Measurements from ENCODE around the gene WASL.

DNA sequence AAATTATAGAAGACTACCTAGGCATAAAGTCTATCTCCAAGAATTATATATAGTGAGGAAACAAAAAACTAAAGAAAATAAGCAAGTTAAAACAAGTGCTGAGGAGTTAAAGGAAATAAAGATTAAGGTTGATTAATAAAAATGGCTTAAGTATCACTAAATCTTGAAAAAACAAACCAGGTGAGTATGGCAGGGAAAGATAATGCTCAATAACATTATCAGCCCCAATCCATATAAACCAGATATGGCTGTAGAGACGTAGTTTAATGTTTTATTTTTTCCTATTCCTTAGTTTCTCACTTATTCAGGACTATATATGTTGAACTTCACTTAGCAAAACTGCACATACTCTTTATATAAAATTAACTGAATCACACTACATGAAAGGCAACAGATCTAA, 4.4 kb downstream of the WASL start:
- TF ChIP-seq SMC3 (conservative IDR thresholded peaks at IDR 0.05; ENCODE audit: poor library complexity) (no peak), CTCF (IDR thresholded peaks at IDR 0.05; ENCODE audit: poor library complexity, severe bottlenecking) (no peak), MXI1 (conservative IDR thresholded peaks at IDR 0.05; ENCODE audit: poor library complexity, severe bottlenecking) (no peak), EP300 (conservative IDR thresholded peaks at IDR 0.05; ENCODE audit: poor library complexity, severe bottlenecking) (no peak), POLR2AphosphoS5 (IDR thresholded peaks at IDR 0.05) (no peak), TAF1 (IDR thresholded peaks at IDR 0.05; ENCODE audit: low read depth) (no peak), EZH2 (IDR thresholded peaks at IDR 0.05; ENCODE audit: borderline replicate concordance, insufficient read depth, low read length, poor library complexity, severe bottlenecking) (no peak)

Measured in neural cell (in vitro differentiated cells).